Measurements from ENCODE around the gene CLPTM1. TPM values are rescaled to one million over a fixed set of nuclear protein-coding genes. Genes with fewer than 3 reads are reported as not detected.
A peak's percentile ranks its signal among the peaks of the same experiment; 100 is the strongest.
"Not testable (repeated sequence)": the region's sequence is repeated elsewhere in the genome, so short reads cannot be mapped to it uniquely, and the experiment has no call there.

Gene CLPTM1
- total RNA-seq, 1 donor from 2014 or later = 28.9 TPM

DNA sequence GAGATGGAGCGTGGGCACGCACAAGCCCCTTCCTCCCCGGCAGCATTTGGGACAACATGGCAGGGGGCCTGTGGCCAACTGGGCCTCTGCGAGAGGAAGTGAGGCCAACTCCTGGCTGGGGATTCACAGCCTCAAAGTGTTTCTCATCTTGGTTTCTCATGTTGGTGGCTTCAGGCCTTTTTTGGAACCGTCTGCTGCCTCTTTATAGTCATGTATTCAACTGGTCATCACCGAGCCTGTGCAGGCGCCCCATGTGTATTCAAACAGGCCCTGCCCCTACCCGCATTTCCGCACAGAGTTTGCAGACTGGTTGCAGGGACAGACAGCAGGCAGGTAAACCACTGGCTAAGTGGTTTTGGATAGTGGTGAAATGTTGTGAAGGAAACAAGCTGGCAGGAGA, 28.8 kb downstream of the CLPTM1 start:
- no peak for DNase-seq

- no peak for DNase-seq
Measured at GRCh38 chr19:44985445-44985844, 30.3 kb downstream of the CLPTM1 start.

DNA sequence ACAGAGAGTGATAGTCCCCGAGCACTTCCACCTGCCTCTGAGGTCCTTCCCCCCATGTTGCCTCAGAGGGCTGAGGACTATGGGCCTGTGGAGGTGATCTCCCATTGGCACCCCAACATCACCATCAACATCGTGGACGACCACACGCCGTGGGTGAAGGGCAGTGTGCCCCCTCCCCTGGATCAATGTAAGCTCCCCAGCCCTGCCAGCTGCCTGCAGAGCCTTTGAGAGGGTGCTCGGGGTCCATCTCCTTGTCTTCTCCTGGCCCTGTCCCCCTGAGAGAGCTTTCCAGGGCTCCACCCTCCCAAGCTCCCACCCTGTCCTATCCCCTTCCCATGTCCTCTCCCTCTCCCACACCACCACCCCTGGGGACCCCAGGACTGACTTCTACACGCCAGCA, 31.2 kb downstream of the CLPTM1 start:
- no peak for DNase-seq

DNA sequence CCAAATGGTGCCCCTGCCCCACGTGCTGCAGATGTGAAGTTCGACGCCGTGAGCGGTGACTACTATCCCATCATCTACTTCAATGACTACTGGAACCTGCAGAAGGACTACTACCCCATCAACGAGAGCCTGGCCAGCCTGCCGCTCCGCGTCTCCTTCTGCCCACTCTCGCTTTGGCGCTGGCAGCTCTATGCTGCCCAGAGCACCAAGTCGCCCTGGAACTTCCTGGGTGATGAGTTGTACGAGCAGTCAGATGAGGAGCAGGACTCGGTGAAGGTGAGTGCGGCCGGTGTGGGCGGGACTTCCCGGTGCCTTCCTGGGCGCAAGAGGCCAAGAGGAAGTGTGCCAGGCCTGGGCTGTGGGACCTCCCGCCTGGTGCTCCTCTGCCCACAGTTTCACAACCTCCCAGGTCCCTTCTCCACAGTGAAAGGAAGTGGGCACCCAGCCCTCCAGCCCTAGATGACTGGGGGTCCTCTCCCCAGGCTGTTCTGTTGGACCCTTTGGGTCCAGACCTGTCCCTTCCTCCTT, 32.0 kb downstream of the CLPTM1 start:
- no peak for DNase-seq

DNA sequence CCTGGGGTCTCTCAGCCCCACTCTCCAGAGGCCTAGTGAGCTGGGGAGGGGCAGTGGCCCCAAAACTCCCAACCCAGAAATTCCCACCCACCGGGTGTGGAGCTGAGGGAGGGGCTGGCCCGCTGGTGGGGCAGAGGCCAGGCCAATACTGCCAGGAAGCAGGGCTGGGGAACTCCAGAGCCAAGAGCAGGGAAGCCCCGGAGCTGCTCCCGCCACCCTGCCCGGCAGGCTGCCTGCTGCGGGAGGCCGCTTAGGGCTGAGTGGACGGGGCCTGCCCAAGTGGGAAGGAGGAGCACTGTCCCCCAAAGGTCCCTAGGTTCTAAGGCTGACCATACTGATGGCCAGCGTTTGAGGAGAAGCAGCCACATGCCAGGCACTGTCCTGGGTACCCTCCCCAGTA, 33.1 kb downstream of the CLPTM1 start:
- no peak for DNase-seq

GRCh38 chr19:44988896-44989556, 33.8 kb downstream of the CLPTM1 start:
- peak; percentile 85 for DNase-seq

DNA sequence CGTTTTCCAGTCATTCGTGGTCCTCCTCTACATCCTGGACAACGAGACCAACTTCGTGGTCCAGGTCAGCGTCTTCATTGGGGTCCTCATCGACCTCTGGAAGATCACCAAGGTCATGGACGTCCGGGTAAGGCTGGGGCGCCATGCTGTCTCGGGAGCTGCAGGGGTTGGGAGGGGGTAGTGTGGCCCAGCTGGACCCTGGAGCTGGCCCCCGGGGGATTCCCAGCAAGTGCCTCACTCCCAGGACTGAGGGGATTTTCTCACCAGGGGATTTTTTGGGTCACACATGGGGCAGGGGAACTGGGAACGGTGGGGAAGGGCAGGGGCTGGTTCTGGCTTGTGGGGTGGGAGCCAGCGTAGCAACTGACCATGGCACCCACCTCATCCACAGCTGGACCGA, 35.3 kb downstream of the CLPTM1 start:
- no peak for DNase-seq

GRCh38 chr19:44990966-44991365, 35.8 kb downstream of the CLPTM1 start:
- DNase-seq = no peak

GRCh38 chr19:44992336-44993163, 37.4 kb downstream of the CLPTM1 start:
- no peak for DNase-seq

DNA sequence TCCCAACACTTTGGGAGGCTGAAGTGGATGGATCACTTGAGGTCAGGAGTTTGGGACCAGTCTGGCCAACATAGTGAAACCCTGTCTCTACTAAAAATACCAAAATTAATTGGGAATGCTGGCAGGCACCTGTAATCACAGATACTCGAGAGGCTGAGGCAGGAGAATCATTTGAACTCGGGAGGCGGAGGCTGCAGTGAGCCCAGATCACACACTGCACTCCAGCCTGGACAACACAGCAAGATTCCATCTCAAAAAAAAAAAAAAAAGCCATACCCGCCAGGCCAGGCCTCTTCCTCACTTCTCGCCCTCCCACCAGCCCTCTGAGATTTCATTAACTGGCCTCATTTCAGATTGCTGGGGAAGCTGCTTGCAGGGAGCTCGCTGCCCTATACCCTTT, 38.3 kb downstream of the CLPTM1 start:
- no peak for DNase-seq

- no peak for DNase-seq
Measured at GRCh38 chr19:44993926-44994537, 38.9 kb downstream of the CLPTM1 start.

DNA sequence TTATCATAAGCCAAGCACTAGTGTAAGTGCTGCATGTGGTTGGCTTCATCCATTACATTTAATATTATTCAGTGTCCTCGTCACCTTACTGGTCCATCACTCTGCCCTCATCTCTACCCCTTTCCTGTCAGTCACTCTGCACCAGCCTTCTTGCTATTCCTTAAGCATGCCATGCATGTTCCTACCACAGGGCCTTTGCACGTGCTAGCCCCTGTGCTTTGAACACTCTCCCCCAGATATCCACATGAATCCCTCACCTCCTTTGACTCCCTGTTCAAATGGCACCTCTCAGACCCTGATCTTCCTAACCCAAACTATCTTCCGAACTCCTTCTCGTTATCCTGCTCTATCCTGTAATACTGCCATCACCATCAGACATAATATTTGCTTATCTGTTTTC, 42.8 kb downstream of the CLPTM1 start:
- no peak for DNase-seq

DNA sequence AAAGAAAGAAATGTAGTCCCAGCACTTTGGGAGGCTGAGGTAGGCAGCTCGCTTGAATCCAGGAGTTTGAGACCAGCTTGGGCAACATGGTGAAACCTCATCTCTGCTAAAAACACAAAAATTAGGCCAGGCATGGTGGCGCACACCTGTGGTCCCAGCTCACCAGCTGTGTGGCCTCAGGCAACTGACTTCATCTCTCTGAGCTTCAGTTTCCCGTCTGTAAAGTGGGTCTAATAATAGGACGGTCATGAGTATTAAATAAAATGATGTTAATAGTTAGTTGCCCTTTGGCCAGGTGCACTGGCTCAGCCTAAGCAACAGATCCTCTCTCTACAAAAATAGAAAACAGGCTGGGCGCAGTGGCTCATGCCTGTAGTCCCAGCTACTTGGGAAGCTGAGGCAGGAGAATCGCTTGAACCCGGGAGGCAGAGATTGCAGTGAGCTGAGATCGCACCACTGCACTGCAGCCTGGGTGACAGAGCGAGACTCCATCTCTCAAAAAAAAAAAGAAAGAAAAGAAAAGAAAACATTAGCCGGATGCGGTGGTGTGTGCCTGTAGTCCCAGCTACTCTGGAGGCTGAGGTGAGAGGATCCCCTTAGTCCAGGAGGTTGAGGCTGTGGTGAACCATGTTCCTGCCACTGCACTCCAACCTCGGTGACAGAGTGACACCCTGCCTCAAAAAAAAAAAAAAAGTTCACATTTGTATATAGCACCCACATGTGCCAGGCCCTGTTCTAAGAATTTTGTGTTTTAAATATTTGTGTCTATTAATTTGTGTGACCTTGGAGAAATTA, 44.1 kb downstream of the CLPTM1 start:
- DNase-seq = not testable (repeated sequence)

DNA sequence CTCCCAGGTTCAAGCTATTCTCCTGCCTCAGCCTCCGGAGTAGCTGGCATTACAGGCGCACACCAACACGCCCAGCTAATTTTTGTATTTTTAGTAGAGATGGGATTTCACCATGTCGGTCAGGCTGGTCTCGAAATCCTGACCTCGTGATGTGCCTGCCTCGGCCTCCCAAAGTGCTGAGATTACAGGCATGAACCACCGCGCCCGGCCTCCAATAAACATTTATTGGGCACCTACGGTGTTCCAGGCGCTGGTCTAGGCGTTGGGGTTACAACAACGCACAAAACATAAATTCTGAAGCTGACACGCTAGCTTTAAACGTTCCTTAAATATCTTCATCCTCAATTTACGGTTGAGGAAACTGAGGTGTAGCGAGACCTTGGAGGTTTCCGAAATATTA, 45.5 kb downstream of the CLPTM1 start:
- DNase-seq = not testable (repeated sequence)

GRCh38 chr19:45001087-45001739, 46.0 kb downstream of the CLPTM1 start, which contains the start of gene RELB:
Gene RELB (plus strand): TSS chr19:45001464. CDS start chr19:45001580, 116 bp downstream.
- DNase-seq = peak; percentile 94

GRCh38 chr19:45003485-45003884, 48.3 kb downstream of the CLPTM1 start:
- DNase-seq = no peak

DNA sequence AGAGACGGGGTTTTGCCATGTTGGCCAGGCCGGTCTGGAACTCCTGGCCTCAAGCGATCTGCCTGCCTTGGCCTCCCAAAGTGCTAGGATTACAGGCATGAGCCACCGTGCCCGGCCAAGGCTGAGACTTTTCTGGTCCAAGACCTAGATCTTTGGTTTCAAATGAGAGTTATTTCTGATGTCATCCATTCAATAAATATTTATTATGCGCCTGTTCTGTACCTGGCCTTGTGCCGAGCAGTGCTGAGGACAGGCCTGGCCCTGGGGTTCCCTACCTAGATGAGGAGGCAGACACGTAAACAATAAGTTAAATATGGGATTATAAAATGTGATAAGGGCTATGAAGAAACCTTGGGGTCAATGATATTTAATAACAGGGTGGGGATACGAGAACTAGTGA, 50.6 kb downstream of the CLPTM1 start:
- no peak for DNase-seq

DNA sequence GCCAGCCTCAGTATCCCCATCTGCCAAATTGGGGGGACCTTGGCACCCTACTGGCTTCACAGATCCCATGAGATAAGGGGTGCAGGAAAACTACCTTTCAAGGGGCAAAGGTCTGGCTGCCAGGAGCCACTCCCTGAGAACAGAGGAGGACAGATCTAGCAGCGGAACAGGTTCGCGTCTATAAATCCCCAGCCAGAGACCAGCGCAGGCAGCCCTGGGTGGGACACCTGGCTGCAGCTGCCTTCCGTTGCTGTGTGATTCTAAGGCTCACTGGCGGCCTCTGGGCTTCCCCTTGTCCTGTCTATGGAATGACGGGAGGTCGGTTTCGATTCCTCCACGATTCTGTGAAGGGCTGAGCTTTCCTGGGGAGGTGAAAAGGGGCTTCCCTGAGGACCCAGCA, 53.4 kb downstream of the CLPTM1 start:
- no peak for DNase-seq

DNA sequence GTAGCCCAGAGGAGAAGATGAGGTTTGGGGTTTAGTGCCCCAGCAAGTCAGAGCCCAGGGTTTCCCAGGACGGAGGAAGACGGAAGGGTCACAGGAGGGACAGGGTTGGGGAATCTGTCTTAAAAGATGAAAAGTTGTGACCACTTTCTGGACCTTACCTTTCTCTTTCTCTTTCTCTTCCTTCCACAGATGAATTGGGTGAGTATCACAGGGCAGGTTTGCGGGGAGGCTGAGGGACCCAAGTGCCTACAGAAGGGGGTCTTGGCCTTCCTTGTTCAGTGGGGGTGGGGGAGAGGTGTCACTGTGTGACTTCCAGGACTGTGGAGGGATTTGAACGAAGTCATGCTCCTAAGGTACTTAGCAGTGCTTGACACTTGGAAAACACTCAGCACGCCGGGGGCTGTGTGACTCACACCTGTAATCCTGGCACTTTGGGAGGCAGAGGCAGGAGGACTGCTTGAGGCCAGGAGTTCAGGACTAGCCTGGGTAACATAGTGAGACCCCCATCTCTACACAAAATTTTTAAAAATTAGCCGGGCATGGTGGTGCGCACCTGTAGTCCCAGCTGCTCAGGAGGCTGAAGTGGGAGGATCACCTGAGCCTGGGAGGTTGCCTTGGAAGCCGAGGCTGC, 54.6 kb downstream of the CLPTM1 start:
- no peak for DNase-seq

DNA sequence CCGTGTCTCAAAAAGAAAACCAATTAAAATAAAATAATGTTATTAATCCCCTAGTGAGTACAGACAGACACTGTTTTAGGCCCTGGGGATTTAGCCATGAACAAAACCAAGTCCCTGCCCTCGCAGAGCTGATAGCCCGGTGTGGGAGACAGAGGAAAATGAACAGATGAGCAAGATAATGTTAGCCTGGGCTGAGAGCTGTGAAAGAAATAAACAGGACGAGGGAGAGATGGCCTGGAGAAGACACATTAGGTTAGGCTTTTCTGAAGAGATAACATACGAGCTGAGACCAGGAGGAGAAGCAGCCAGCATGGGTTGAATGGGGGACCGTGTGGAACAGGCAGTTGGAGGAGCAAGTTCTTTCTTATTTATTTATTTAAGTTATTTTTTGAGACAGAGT, 55.1 kb downstream of the CLPTM1 start:
- no peak for DNase-seq

DNA sequence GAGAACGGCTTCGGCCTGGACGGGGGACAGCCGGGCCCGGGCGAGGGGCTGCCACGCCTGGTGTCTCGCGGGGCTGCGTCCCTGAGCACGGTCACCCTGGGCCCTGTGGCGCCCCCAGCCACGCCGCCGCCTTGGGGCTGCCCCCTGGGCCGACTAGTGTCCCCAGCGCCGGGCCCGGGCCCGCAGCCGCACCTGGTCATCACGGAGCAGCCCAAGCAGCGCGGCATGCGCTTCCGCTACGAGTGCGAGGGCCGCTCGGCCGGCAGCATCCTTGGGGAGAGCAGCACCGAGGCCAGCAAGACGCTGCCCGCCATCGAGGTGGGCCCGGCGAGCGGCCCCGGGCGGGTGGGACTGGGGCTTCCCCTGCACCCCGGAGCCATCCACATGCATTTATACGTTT, 56.8 kb downstream of the CLPTM1 start:
- DNase-seq = no peak

Measured in dermis blood vessel endothelial cell (primary cell).